AG04449 (cell line): ENCODE measurements around the gene GAS2L1.

Experiments used
- CTCF ChIA-PET: fragments of 350-600 bp; formaldehyde crosslinking; extraction: SDS; loops from one replicate; lab custom pipeline; 2021; ENCODE audit warnings: antibody characterized with exemption; lab: Yijun Ruan, JAX
- POLR2A ChIA-PET: fragments of 400-600, 350-600 bp; formaldehyde crosslinking; extraction: SDS; loops from one replicate; lab custom pipeline; 2020; ENCODE audit warnings: antibody characterized with exemption, inconsistent platforms; lab: Yijun Ruan, JAX
- DNase-seq: peaks from one replicate; pipeline ENCODE4 v3.0.0-alpha.2; 2010; ENCODE audit warnings: low read depth, low spot score
- H3K4me3 ChIP-seq: 2 replicates; pipeline ENCODE4 v1.5.1; 2011; ENCODE audit warnings: low read depth, mild to moderate bottlenecking, control low read depth, low read length
- CTCF ChIP-seq: IDR thresholded peaks from one replicate; pipeline ENCODE4 v1.5.1; 2011; ENCODE audit warnings: mild to moderate bottlenecking, moderate library complexity, low read length, control low read depth, inconsistent platforms; ENCODE audit not compliant: insufficient read depth; ENCODE audit errors: missing control alignments

GAS2L1 gene

GRCh38 chr22:29341056-29341848, 34.8 kb downstream of the GAS2L1 start:
- ChIA-PET CTCF (no interaction called here), POLR2A (no interaction called here)
- no peak overlapping the region for H3K4me3 ChIP-seq
- no peak for DNase-seq
- TF ChIP-seq CTCF, result no peak

DNA sequence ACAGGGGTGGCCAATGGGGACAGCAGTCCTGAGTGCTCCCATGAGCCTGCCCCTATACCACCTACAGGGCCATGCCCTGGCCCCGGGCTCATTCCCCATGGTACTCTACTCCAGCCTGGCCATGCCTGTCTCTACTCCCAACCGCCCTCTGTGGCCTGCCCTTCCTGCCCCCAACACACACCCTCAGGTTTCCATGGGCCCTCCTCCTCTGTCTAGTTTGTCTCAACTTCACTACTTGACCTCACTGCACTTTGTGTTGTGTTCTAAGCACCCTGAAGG, 35.3 kb downstream of the GAS2L1 start:
- ChIA-PET POLR2A (no interaction called here), CTCF (no interaction called here)
- H3K4me3 ChIP-seq, result no peak overlapping the region
- no peak for DNase-seq
- no peak for TF ChIP-seq CTCF

DNA sequence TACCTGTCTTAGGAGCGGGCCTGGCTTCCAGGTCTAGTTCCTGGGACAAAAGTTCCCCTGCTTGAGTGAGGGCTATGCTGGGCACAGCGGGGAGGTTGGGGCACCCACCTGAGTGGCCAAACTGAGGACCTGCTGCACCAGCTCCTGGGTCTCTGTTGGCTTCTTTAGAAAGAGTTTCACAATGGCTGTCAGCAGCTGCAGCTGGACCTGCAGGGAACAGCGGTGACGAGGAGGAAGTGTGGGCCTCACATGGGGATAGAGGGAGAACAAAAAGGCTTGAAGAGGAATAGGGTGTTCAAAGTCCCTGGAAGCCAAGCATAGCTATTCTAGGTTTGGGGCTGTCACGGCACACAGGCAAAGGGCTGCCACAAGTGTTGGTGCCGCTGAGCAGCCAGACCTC, 35.7 kb downstream of the GAS2L1 start:
- DNase-seq, result no peak
- POLR2A ChIA-PET, result no interaction called here

DNA sequence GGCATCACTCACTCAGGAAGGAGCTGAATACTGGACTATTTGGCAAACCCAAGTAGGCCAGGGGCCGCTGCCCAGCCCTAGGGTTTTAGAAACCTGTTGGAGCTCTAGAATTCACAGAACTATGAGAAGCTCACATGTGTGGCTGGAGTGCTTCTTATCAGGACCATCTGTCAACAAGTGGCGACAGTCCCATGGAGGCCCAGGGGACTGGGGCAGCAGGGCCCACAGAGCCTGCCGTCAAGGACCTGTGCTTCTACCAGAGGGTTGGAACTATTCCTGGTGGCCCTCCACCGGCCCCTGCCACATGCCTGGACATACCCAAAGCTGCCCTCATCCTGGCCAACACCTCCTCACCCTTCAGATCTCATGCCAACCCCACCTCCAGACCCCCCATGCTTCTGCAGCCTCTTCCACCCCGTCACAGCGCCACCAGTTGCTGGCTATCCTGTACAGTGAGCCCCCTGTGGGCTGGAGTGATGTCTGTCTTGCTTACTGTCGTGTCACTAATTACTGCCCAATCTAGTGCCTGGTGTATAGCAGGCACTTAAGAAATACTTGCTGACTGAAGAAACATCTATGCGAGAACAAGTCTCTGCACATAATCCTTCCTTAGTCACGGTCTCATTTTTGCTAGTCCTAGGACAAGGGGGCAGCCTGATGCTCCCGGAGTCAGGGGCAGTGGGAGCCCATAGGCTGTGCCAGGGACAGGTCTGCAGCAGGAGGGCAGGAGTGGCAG, 36.3 kb downstream of the GAS2L1 start:
- DNase-seq, result no peak
- no peak overlapping the region for H3K4me3 ChIP-seq
- POLR2A ChIA-PET, result no interaction called here
- CTCF ChIA-PET, result interaction anchor here (1.9 to 2.6 kb wide), 2 partner anchors 16 to 36 kb away, joined by 8 to 10 read pairs; partner anchors contain the start of gene GAS2L1
- no peak for TF ChIP-seq CTCF

More for the DNA sequence above, 35.7 kb downstream of the GAS2L1 start:
- no peak overlapping the region for H3K4me3 ChIP-seq
- TF ChIP-seq CTCF, result no peak
- CTCF ChIA-PET, result interaction anchor here (1.9 to 2.6 kb wide), 2 partner anchors 17 to 36 kb away, joined by 8 to 10 read pairs; partner anchors contain the start of gene GAS2L1

GRCh38 chr22:29343313-29343805, 36.9 kb downstream of the GAS2L1 start:
- DNase-seq, result peak; percentile 31
- ChIA-PET POLR2A (no interaction called here), CTCF (interaction anchor here (1.9 to 2.6 kb wide), 2 partner anchors 16 to 37 kb away, joined by 8 to 10 read pairs; partner anchors contain the start of gene GAS2L1)

More at GRCh38 chr22:29343313-29343805, 36.9 kb downstream of the GAS2L1 start:
- no peak overlapping the region for H3K4me3 ChIP-seq
- TF ChIP-seq CTCF, result no peak
